GM23248 (cell line): Measurements from ENCODE around the gene RFX3.

Experiments
- EZH2 ChIP-seq: fragments of 200-600 bp; sonication (generic); IDR thresholded peaks from 2 replicates; pipeline ENCODE4 v1.6.1; 2018; ENCODE audit warnings: antibody characterized with exemption, mild to moderate bottlenecking; ENCODE audit not compliant: insufficient read depth, poor library complexity, severe bottlenecking
- EZH2phosphoT487 ChIP-seq: fragments of 200-600 bp; sonication (generic); IDR thresholded peaks from 2 replicates; pipeline ENCODE4 v1.6.1; 2018; ENCODE audit warnings: antibody characterized with exemption, moderate library complexity, mild to moderate bottlenecking, low read depth; ENCODE audit not compliant: insufficient read depth

DNA sequence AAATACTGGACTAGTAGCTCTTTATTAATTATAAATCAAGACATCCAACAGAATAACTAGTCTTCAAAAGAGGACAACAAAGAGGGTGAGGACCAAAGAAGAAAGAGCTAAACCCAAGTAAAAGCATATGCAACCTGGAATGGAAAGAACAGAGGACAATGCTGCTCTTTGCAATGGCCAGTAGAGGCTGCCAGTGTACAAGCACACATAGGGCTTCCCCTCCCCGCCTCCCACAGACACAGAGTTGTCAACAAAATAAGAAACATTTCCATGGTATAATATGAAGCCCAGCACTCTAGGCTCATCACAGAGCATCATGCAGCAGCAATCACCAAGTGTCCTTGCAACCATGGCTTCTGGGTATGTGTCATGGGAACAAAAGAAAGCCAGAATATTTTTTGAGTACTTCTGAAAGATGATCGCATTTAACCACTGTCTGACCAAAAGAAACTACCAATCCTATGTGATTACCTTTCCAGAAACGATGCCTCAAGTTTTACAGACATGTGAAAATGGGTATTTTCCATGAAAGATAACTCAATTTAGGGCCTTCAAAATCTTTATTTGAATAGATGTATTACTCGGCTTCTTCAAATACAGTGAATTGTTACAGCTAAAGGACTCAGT, 58.1 kb downstream of the RFX3 start:
- TF ChIP-seq EZH2phosphoT487 (no peak), EZH2 (no peak)
